Measurements from ENCODE around the gene PAK1IP1. TPM values are rescaled to one million over a fixed set of nuclear protein-coding genes. Genes with fewer than 3 reads are reported as not detected.

Gene PAK1IP1
- total RNA-seq, 2 experiments from 2014 or later = 4.1 to 5.8 TPM

DNA sequence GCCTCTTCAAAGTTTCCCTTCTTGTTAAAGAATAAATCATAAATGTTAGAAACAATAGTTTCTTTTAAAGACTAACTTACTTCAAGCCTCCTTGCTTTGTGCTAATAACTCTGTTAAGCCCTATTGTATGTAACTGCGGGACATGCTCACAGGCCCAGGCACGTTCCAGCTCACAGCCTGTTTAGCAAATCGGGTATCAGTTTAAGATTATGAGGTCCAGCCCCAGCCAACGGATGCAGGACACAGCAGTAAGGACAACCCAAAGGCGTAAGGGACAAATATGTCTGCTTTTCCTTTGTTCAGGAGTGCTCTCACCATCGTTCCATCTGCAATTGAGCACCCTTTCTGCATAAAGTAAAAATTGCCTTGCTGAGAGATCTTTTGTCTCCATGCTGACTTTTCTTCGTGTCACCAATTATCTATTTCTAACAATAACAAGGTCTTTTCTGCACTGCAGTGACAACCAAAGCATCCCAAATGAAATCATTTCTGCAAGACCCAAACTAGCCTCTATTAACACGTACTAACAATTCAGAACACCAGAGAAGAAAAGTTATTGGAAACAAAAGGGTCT, 1.7 kb upstream of the PAK1IP1 start:
- Histone ChIP-seq H3K27ac (ENCODE audit: low read depth in 1 of 2, low read length in 2 of 2) (no peak overlapping the region), H3K4me3 (ENCODE audit: low read length) (no peak overlapping the region), H3K36me3 (ENCODE audit: insufficient read depth, low read length) (peaks cover 4% of the 10 kb centered on the region), H3K4me1 (ENCODE audit: insufficient read depth, low read length) (peaks cover 25% of the 10 kb centered on the region), H3K27me3 (ENCODE audit: control insufficient read depth in 1 of 2, insufficient read depth in 2 of 2, low read length in 2 of 2) (no peaks in the 10 kb centered on the region), H3K9me3 (ENCODE audit: control insufficient read depth in 1 of 2, insufficient read depth in 1 of 2, low read length in 2 of 2) (no peaks in the 10 kb centered on the region)
- Mint-ChIP-seq H3K4me1 (ENCODE audit: low read depth) (peaks cover 41% of the 10 kb centered on the region), H3K27ac (peak overlapping the region; percentile 100), H3K27me3 (no peaks in the 10 kb centered on the region), H3K9me3 (no peaks in the 10 kb centered on the region), H3K36me3 (ENCODE audit: low read depth) (peaks cover 24% of the 10 kb centered on the region), H3K4me3 (peak overlapping the region; percentile 92)
- ChIA-PET POLR2A (interaction anchor here (1.4 to 3.6 kb wide), 3 partner anchors 28 to 164 kb away, joined by 4 to 82 read pairs (median 40); partner anchors contain the start of genes TMEM14B and TMEM14C), CTCF (no interaction called here)
- no peak for ATAC-seq (ENCODE audit: poor library complexity)
- DNase-seq = no peak
- intact Hi-C loops (cut with DNase I, micrococcal nuclease) = loop anchor here (5.0 to 10.0 kb wide), 4 partner anchors 109 to 842 kb away; partner anchors contain the start of genes TMEM170B (in 2 of the 2) and SMIM13 (in 1 of the 2)
- TF ChIP-seq, protein P1, sequence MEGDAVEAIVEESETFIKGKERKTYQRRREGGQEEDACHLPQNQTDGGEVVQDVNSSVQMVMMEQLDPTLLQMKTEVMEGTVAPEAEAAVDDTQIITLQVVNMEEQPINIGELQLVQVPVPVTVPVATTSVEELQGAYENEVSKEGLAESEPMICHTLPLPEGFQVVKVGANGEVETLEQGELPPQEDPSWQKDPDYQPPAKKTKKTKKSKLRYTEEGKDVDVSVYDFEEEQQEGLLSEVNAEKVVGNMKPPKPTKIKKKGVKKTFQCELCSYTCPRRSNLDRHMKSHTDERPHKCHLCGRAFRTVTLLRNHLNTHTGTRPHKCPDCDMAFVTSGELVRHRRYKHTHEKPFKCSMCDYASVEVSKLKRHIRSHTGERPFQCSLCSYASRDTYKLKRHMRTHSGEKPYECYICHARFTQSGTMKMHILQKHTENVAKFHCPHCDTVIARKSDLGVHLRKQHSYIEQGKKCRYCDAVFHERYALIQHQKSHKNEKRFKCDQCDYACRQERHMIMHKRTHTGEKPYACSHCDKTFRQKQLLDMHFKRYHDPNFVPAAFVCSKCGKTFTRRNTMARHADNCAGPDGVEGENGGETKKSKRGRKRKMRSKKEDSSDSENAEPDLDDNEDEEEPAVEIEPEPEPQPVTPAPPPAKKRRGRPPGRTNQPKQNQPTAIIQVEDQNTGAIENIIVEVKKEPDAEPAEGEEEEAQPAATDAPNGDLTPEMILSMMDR (IDR thresholded peaks at IDR 0.05) = no peak

DNA sequence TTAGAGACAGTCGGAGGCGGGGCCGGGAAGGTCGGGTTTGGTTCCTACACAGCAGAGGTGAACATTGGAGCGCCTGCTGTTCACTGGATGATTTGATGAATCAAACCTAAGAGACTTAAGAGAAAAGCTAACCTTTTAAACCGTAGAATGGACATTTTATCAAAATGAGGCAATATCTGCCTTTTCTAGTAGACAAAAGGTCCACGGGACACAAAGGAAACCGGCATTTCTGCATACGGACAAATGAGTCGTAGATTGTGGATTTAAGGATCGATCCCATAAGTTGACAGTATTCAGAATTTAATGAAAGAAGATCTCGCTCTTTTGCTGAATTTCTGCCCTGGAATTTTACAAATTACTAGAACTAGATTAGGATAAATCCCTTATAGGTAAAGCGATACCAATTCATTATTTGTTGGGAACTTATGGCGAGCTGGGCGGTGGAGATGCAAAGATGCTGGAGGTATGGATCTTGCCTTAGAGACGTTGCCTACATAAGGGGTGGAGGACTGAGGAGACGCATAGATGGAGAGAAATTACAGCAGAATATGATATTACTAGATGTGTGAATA, 400 bp downstream of the PAK1IP1 start:
- DNase-seq (no peak), ATAC-seq (ENCODE audit: poor library complexity) (no peak)
- Histone ChIP-seq H3K4me3 (ENCODE audit: low read length) (peak overlapping the region; percentile 95), H3K36me3 (ENCODE audit: insufficient read depth, low read length) (peaks cover 12% of the 10 kb centered on the region), H3K4me1 (ENCODE audit: insufficient read depth, low read length) (peaks cover 25% of the 10 kb centered on the region), H3K9me3 (ENCODE audit: control insufficient read depth in 1 of 2, insufficient read depth in 1 of 2, low read length in 2 of 2) (no peaks in the 10 kb centered on the region), H3K27ac (ENCODE audit: low read depth in 1 of 2, low read length in 2 of 2) (peak overlapping the region; percentile 97 to 99), H3K27me3 (ENCODE audit: control insufficient read depth in 1 of 2, insufficient read depth in 2 of 2, low read length in 2 of 2) (no peaks in the 10 kb centered on the region)
- intact Hi-C loops (cut with DNase I, micrococcal nuclease) = loop anchor here (1.0 to 10.0 kb wide), 6 partner anchors 26 to 840 kb away; partner anchors contain the start of genes SMIM13 (in 2 of the 2), TMEM170B (in 2 of the 2), MAK (in 1 of the 2) and TMEM14B (in 1 of the 2)
- Mint-ChIP-seq H3K27me3 (no peaks in the 10 kb centered on the region), H3K4me1 (ENCODE audit: low read depth) (peaks cover 41% of the 10 kb centered on the region), H3K27ac (peak overlapping the region; percentile 100), H3K9me3 (no peaks in the 10 kb centered on the region), H3K4me3 (peak overlapping the region; percentile 92), H3K36me3 (ENCODE audit: low read depth) (peaks cover 45% of the 10 kb centered on the region)
- POLR2A ChIA-PET = interaction anchor here (0.6 to 3.6 kb wide), 20 partner anchors 9 to 1596 kb away, joined by 3 to 82 read pairs (median 4); partner anchors contain the start of genes SMIM13, TMEM14B and TMEM14C
- CTCF ChIA-PET = interaction anchor here (0.7 to 1.2 kb wide), 3 partner anchors 26 to 65 kb away, joined by 3 read pairs; no protein-coding TSS in a partner anchor
- TF ChIP-seq, protein P1 (IDR thresholded peaks at IDR 0.05) = no peak

DNA sequence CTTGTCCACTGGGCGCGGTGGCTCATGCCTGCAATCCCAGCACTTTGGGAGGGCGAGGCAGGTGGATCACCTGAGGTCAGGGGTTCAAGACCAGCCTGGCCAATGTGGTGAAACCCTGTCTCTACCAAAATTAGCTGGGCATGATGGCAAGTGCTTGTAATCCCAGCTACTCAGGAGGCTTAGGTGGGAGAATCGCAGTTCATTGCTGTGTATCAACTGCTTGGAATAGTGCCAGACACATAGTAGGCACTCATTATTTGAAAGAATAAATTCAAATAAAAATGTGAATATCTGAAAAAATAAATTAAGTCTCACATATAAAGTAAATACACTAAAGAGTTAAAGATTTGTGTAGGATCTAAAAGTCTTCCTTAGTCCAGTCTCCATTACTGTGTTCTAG, 1.9 kb downstream of the PAK1IP1 start:
- POLR2A ChIA-PET = no interaction called here
- H3K27me3 Mint-ChIP-seq = no peaks in the 10 kb centered on the region
- H3K36me3 ChIP-seq (ENCODE audit: insufficient read depth, low read length) = peaks cover 19% of the 10 kb centered on the region
- intact Hi-C loops (cut with DNase I, micrococcal nuclease) = loop anchor here (10.0 kb wide), 2 partner anchors 398 to 838 kb away; partner anchors contain the start of genes TMEM170B (in 2 of the 2) and SMIM13 (in 1 of the 2)
- H3K27me3 ChIP-seq (ENCODE audit: control insufficient read depth in 1 of 2, insufficient read depth in 2 of 2, low read length in 2 of 2) = no peaks in the 10 kb centered on the region
- CTCF ChIA-PET = no interaction called here
- H3K4me3 Mint-ChIP-seq = peak overlapping the region; percentile 66
- no peak overlapping the region for H3K27ac ChIP-seq (ENCODE audit: low read depth in 1 of 2, low read length in 2 of 2)
- H3K9me3 Mint-ChIP-seq = no peaks in the 10 kb centered on the region
- no peaks in the 10 kb centered on the region for H3K9me3 ChIP-seq (ENCODE audit: control insufficient read depth in 1 of 2, insufficient read depth in 1 of 2, low read length in 2 of 2)
- H3K4me1 Mint-ChIP-seq (ENCODE audit: low read depth) = peaks cover 41% of the 10 kb centered on the region
- H3K4me3 ChIP-seq (ENCODE audit: low read length) = no peak overlapping the region
- ATAC-seq (ENCODE audit: poor library complexity) (no peak), DNase-seq (no peak)
- H3K36me3 Mint-ChIP-seq (ENCODE audit: low read depth) = peaks cover 60% of the 10 kb centered on the region
- H3K27ac Mint-ChIP-seq = peak overlapping the region; percentile 72
- peaks cover 25% of the 10 kb centered on the region for H3K4me1 ChIP-seq (ENCODE audit: insufficient read depth, low read length)
- TF ChIP-seq, protein P1 (IDR thresholded peaks at IDR 0.05) = no peak
